SIG-M5 treated with dmso at 0.1 percent for 504 hours (cell line): Measurements from ENCODE around the gene FOS.
"Not testable (repeated sequence)": the region's sequence is repeated elsewhere in the genome, so short reads cannot be mapped to it uniquely, and the experiment has no call there.

Source experiments
- DNase-seq: peaks from one replicate; lab custom pipeline; 2025; ENCODE audit not compliant: unreplicated experiment; lab: John Stamatoyannopoulos, UW

Gene FOS

DNA sequence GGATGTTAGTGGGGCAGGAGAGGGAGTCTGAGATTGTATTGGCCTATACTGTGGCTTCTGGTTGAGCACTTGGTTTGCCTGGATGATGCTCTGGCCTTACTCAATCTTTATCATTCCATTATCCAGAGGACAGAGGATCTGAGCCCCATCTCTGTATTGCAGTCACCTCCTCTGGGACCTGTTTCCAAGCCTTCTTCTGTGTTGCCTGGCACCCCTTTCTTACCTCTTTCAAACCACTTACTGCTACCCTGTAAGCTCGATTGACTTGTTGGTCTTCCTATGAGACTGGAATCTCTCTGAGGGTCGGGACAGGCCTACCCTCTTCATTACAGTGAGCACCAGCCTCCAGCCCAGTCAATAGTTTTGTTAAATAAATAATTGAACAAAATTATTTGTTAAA, 3.0 kb upstream of the FOS start:
- DNase-seq, result no peak

DNA sequence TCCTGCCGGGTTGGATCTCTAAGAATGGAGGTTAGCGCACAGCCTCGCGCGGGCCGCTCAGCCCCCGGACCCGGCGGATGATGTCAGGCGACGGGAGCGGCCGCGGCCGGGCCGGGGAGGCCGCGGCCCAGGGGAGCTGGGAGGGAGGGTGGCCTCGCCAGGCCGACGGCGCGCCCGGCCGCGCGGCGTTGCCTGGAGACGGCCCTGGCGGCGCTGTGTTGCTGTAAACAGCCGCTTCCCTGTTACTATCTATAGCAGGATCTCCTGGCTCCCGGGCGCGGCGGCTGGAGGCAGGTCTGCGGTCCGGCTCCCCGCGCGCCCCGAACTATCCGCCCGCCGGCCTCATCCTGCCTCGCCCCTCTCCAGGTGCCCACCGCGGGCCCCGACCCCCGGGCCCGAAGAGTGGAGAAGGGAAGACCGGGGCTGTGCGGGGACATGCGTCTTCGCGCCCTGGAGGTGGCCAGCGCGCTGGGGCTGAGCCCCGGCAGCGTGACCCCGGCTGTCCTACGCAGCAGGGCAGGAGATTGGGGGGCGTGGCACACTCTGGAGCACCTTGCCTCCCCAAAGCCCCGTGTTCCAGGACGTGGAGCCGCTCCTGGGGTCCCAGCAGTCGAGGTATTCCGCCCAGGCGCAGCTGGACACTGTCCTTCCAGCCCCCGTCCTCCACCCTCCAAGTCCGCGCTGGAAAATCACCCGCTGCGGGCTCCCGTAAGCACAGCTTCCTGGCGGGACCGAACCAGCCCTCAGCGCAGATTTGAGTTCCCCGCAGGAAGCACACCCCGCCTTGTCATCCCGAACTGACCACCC, 1.4 kb upstream of the FOS start:
- peak; percentile 84 for DNase-seq

DNA sequence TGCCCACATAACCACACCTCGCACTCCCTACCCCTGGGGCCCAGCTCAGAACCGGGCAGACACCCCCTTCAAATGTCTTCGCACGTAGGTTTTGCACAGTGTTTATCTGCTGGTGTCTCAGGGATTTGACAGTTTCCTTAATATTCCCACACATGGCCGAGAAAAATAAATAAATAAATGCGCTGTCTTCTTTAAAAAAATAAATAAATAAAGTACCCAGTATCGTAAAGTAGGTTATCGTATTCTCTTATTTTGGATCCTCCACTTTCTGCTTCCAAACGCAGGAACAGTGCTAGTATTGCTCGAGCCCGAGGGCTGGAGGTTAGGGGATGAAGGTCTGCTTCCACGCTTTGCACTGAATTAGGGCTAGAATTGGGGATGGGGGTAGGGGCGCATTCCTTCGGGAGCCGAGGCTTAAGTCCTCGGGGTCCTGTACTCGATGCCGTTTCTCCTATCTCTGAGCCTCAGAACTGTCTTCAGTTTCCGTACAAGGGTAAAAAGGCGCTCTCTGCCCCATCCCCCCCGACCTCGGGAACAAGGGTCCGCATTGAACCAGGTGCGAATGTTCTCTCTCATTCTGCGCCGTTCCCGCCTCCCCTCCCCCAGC, 710 bp upstream of the FOS start:
- peak; percentile 60 for DNase-seq

- peak; percentile 62 for DNase-seq
Observed at GRCh38 chr14:75279153-75279762, 630 bp downstream of the FOS start.

GRCh38 chr14:75279763-75280290, 1.2 kb downstream of the FOS start:
- no peak for DNase-seq

DNA sequence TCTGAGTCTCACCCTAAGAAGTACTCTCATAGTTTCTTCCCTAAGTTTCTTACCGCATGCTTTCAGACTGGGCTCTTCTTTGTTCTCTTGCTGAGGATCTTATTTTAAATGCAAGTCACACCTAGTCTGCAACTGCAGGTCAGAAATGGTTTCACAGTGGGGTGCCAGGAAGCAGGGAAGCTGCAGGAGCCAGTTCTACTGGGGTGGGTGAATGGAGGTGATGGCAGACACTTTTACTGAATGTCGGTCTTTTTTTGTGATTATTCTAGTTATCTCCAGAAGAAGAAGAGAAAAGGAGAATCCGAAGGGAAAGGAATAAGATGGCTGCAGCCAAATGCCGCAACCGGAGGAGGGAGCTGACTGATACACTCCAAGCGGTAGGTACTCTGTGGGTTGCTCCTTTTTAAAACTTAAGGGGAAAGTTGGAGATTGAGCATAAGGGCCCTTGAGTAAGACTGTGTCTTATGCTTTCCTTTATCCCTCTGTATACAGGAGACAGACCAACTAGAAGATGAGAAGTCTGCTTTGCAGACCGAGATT, 1.7 kb downstream of the FOS start:
- no peak for DNase-seq

DNA sequence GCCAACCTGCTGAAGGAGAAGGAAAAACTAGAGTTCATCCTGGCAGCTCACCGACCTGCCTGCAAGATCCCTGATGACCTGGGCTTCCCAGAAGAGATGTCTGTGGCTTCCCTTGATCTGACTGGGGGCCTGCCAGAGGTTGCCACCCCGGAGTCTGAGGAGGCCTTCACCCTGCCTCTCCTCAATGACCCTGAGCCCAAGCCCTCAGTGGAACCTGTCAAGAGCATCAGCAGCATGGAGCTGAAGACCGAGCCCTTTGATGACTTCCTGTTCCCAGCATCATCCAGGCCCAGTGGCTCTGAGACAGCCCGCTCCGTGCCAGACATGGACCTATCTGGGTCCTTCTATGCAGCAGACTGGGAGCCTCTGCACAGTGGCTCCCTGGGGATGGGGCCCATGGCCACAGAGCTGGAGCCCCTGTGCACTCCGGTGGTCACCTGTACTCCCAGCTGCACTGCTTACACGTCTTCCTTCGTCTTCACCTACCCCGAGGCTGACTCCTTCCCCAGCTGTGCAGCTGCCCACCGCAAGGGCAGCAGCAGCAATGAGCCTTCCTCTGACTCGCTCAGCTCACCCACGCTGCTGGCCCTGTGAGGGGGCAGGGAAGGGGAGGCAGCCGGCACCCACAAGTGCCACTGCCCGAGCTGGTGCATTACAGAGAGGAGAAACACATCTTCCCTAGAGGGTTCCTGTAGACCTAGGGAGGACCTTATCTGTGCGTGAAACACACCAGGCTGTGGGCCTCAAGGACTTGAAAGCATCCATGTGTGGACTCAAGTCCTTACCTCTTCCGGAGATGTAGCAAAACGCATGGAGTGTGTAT, 2.4 kb downstream of the FOS start:
- no peak for DNase-seq

GRCh38 chr14:75281654-75282019, 3.0 kb downstream of the FOS start:
- DNase-seq, result no peak

DNA sequence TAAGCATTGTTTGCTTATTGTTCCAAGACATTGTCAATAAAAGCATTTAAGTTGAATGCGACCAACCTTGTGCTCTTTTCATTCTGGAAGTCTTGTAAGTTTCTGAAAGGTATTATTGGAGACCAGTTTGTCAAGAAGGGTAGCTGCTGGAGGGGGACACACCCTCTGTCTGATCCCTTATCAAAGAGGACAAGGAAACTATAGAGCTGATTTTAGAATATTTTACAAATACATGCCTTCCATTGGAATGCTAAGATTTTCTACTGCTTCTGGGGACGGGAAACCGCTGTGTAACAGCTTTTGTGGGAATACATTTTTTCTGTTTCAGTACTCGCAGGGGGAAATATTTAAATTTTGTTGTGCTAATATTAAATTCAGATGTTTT, 3.5 kb downstream of the FOS start:
- no peak for DNase-seq

- not testable (repeated sequence) for DNase-seq
Observed at GRCh38 chr14:75282555-75283161, 4.0 kb downstream of the FOS start.

GRCh38 chr14:75283162-75283832, 4.7 kb downstream of the FOS start:
- peak; percentile 91 for DNase-seq

DNA sequence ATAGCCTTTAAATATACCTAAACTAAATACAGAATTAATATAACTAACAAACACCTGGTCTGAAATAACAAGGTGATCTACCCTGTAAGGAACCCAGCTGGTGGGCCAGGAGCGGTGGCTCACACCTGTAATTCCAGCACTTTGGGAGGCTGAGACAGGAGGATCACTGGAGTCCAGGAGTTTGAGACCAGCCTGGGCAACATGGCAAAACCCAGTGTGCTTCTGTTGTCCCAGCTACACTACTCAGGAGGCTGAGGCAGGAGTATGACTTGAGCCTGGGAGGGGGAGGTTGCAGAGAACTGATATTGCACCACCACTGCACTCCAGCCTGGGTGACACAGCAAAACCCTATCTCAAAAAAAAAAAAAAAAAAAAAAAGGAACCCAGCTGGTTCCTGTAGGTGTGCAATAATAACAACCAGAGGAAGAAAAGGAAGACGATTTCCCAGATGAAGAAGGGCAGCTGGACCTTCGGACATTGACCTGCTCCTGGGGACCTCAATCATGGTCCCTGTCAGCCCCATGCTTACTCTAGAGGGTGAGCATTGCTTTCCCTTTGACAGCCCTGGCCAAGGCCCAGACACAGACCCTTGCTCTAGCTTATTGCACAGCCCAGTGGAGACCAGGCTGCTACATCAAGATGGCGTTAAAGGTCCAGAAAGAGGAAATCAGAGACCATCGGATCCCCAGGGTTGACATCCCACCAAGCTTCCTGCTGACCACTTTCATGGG, 5.4 kb downstream of the FOS start:
- DNase-seq, result peak; percentile 72

DNA sequence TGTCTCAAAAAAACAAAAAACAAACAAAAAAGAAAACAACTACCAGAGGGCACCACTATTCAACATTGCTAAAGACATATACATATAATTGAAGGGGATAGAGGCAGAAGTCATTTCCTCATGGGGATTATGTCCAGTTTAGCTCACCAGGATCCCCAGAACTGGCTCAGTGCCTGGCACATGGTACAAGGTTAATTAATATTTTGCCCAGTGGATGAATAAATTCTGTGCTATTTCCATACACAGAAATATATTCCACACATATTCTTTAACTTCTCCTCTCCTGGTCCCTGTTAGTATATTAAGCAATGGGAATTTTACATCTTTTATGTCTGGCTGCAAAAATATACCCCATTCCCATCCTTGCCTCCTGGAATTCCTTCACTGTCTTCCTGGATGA, 6.7 kb downstream of the FOS start:
- DNase-seq, result no peak

DNA sequence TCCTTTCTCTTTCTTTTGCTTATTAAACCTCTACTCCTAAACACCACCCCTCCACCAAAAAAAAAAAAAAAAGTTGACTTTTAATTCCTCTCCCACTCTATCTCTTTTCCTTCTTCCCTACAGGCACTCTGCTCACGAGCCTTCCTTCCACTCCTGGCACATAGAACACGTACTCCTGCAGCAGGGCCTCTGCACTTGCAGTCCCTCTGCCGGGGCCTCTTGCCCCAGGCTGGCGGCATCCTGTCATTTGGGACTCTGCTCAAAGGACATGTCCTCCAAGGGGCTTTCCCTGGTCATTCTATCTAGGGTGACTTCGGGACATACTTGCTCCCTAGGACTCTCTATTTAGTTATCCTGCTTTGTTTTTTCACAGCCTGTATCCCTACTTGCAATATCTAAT, 7.7 kb downstream of the FOS start:
- peak; percentile 31 for DNase-seq

- DNase-seq, result no peak
Observed at GRCh38 chr14:75289840-75290388, 11.3 kb downstream of the FOS start.

- no peak for DNase-seq
Observed at GRCh38 chr14:75290851-75291250, 12.2 kb downstream of the FOS start.

DNA sequence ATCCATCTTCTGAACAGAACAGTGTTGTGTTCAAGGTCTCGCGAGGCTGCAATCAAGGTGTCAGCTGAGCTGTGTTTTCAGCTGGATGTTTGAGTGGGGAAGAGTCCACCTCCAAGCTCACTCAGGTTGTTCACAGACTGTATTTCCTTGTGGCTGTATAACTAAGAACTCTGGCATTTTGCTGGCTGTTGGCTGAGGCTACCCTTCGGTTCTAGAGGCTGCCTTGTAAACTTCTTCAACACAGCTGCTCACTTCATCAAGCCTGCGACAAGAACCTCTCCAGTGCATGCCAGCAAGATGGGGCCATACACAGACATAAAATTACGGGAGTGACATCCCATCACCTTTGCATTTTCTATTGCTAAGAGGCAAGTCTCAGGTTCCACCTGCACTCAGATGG, 12.7 kb downstream of the FOS start:
- DNase-seq, result no peak

DNA sequence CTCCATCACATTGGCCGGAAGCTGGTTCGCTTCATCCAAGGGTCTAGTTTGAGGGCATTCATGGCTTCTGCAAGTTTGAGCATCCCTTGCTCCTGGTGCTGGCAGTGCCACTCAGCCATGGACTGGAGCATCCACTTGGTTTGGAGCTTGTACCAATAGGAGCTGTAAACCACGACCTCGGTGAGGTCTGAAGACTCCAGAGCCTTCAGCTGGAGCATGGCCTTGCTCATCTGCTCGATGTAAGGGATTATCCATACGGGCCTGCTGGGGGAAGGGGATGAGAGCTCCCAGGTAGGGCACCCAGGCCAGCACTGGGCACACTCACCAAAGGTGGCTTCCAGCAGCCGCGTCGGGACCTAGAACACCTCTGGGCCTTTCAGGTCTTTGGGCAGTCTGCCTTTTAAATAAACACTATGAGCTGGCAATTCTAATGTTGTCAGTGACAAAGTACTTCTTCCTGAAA, 13.5 kb downstream of the FOS start:
- no peak for DNase-seq

- DNase-seq, result no peak
Observed at GRCh38 chr14:75292886-75293285, 14.3 kb downstream of the FOS start.
